Activated CD8-positive, alpha-beta T cell treated with anti-CD3 and anti-CD28 coated beads, Interleukin-2, amount 10 ng/mL, durations not matched to agents 7 days and 5 days (primary cell): ENCODE results near the gene BLACAT1. TPM values are rescaled to one million over a fixed set of nuclear protein-coding genes. Genes with fewer than 3 reads are reported as not detected.
"Not testable (repeated sequence)": the region's sequence is repeated elsewhere in the genome, so short reads cannot be mapped to it uniquely, and the experiment has no call there.

Experiments
- ATAC-seq: fragments of 150-1000 bp; cut with Tn5 transposase; one replicate; pipeline ENCODE4 v1.10.0; 2021; ENCODE audit warnings: moderate library complexity
- CTCF ChIA-PET: fragments of 350-600 bp; sonication (Branson Sonifier 250); formaldehyde crosslinking; loops from one replicate; lab custom pipeline; 2021; ENCODE audit warnings: antibody characterized with exemption; lab: Charles Lee
- POLR2A ChIA-PET: fragments of 350-600 bp; sonication (Branson Sonifier 250); formaldehyde crosslinking; loops from one replicate; lab custom pipeline; 2021; ENCODE audit warnings: antibody characterized with exemption; lab: Charles Lee
- DNase-seq: peaks from one replicate; pipeline ENCODE4 v3.0.0-alpha.2; 2020
- H3K27ac Mint-ChIP-seq: one replicate; pipeline ENCODE4 v1.8.0; 2021; ENCODE audit warnings: mild to moderate bottlenecking, mixed read lengths
- H3K27me3 Mint-ChIP-seq: one replicate; pipeline ENCODE4 v1.8.0; 2021; ENCODE audit warnings: low read depth, mixed read lengths
- H3K36me3 Mint-ChIP-seq: one replicate; pipeline ENCODE4 v1.8.0; 2021; ENCODE audit warnings: low read depth, mixed read lengths
- H3K4me1 Mint-ChIP-seq: one replicate; pipeline ENCODE4 v1.8.0; 2021; ENCODE audit warnings: low read depth, mixed read lengths
- H3K4me3 Mint-ChIP-seq: one replicate; pipeline ENCODE4 v1.8.0; 2021; ENCODE audit warnings: mild to moderate bottlenecking, mixed read lengths
- H3K9me3 Mint-ChIP-seq: one replicate; pipeline ENCODE4 v1.8.0; 2022; ENCODE audit warnings: mixed read lengths; ENCODE audit not compliant: insufficient read depth
- total RNA-seq, 2 experiments: library from RNA; stranded (reverse); gene quantifications; one replicate each; pipeline ENCODE4 v1.2.3, GENCODE V29; 2021

Gene BLACAT1
- total RNA-seq, 2 experiments from 2014 or later = 0.16 TPM

DNA sequence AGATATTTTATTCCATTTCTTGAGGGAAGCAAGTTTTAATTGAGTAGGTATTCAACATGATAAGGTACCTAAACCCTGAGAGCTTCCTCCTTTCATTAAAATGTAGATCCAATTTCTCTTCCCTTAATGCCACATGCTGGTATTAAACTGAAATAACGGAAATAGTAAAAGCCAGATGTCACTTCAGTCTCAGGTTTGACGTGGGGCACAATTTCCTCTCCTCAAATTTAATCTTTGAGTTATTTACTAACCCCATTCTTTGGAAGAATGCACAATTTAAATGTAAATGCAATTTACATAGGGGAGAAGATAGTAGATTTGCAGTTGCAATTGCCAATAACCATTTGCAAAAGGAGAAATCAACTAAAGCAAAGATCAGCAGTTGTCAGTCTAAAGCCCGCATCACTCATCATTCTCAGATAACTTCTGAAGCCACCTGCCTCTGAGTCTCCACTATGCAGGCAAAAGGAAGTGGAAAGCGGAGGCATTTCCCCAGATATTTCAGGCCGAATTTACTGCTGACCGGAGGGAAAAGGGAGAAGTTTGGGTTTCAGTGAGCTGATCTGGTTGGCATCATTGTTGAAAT lies 31.9 kb downstream of the BLACAT1 start:
- ATAC-seq = no peak
- DNase-seq = no peak
- H3K4me1 Mint-ChIP-seq = no peaks in the 10 kb centered on the region
- POLR2A ChIA-PET = interaction anchor here (0.6 to 1.2 kb wide), 2 partner anchors 9 to 149 kb away, joined by 3 to 5 read pairs; no protein-coding TSS in a partner anchor
- no peak overlapping the region for H3K27ac Mint-ChIP-seq
- H3K27me3 Mint-ChIP-seq = peaks cover 54% of the 10 kb centered on the region
- CTCF ChIA-PET = interaction anchor here (0.8 to 4.7 kb wide), 9 partner anchors 10 to 153 kb away, joined by 3 to 29 read pairs (median 4); no protein-coding TSS in a partner anchor
- no peaks in the 10 kb centered on the region for H3K9me3 Mint-ChIP-seq
- H3K36me3 Mint-ChIP-seq = no peaks in the 10 kb centered on the region
- no peak overlapping the region for H3K4me3 Mint-ChIP-seq

- no peak overlapping the region for H3K27ac Mint-ChIP-seq
- CTCF ChIA-PET = interaction anchor here (1.0 to 4.7 kb wide), 3 partner anchors 9 to 152 kb away, joined by 3 to 29 read pairs (median 4); no protein-coding TSS in a partner anchor
- ATAC-seq (no peak), DNase-seq (no peak)
- POLR2A ChIA-PET = interaction anchor here (1.2 kb wide), 1 partner anchor 9 kb away, joined by 5 read pairs; no protein-coding TSS in a partner anchor
- H3K4me1 Mint-ChIP-seq = no peaks in the 10 kb centered on the region
- peaks cover 50% of the 10 kb centered on the region for H3K27me3 Mint-ChIP-seq
- no peaks in the 10 kb centered on the region for H3K36me3 Mint-ChIP-seq
- H3K4me3 Mint-ChIP-seq = no peak overlapping the region
- no peaks in the 10 kb centered on the region for H3K9me3 Mint-ChIP-seq
Measured at GRCh38 chr1:205422993-205423642, 32.7 kb downstream of the BLACAT1 start.

DNA sequence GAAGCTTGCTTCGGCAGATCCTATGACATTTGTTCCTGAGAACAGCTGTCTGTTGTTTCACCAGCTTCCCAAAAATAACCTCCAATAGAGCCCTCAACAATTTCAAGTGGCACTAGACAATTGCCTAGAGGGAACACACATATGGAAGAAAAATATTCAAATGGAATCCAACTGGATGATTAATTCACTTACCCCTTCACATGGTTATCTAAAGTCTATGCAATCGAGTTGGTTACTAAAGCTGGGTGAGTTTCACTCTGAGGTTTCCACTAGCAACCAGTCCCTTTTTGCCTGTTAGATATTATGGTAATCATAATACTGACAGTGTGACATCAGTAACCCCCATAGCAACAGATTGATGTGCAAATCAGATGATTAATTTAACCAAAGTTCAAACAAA lies 34.0 kb downstream of the BLACAT1 start, which contains the start of gene LEMD1:
Gene LEMD1, minus strand, starts transcription at position 259 of the 400 bp plus-strand sequence. CDS start 1,520 bp downstream, outside the sequence.
- H3K36me3 Mint-ChIP-seq = no peaks in the 10 kb centered on the region
- POLR2A ChIA-PET = no interaction called here
- no peaks in the 10 kb centered on the region for H3K4me1 Mint-ChIP-seq
- peaks cover 53% of the 10 kb centered on the region for H3K27me3 Mint-ChIP-seq
- H3K9me3 Mint-ChIP-seq = no peaks in the 10 kb centered on the region
- no peak within 1 kb of the TSS for H3K27ac Mint-ChIP-seq
- H3K4me3 Mint-ChIP-seq = no peak within 1 kb of the TSS
- DNase-seq (no peak), ATAC-seq (no peak)
- CTCF ChIA-PET = interaction anchor here (0.8 to 4.7 kb wide), 3 partner anchors 9 to 64 kb away, joined by 3 to 29 read pairs (median 12); no protein-coding TSS in a partner anchor

DNA sequence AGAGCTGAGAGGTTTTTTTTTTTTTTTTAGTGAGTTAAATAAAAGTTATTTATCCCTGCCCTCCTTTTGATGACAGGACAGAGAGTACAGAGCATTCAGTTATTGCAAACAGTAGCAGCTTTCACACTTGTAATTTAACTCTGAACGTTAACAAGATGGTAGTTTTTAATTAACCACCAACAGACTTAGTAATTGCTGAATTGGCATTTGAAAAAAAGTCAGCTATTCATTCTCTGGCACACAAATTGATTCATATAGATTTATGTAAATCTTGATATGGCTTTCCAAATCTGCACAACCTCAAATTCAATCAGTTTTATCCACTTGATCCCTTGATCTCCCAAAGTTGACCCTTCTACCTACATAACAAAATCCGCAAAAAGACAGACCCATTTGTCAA lies 34.9 kb downstream of the BLACAT1 start:
- Mint-ChIP-seq H3K27ac (no peak overlapping the region), H3K4me1 (no peaks in the 10 kb centered on the region), H3K36me3 (no peaks in the 10 kb centered on the region), H3K4me3 (no peak overlapping the region), H3K27me3 (peaks cover 47% of the 10 kb centered on the region), H3K9me3 (no peaks in the 10 kb centered on the region)
- POLR2A ChIA-PET = no interaction called here
- ATAC-seq = no peak
- DNase-seq = no peak
- CTCF ChIA-PET = interaction anchor here (1.1 to 4.7 kb wide), 4 partner anchors 10 to 67 kb away, joined by 4 to 29 read pairs (median 8); no protein-coding TSS in a partner anchor

DNA sequence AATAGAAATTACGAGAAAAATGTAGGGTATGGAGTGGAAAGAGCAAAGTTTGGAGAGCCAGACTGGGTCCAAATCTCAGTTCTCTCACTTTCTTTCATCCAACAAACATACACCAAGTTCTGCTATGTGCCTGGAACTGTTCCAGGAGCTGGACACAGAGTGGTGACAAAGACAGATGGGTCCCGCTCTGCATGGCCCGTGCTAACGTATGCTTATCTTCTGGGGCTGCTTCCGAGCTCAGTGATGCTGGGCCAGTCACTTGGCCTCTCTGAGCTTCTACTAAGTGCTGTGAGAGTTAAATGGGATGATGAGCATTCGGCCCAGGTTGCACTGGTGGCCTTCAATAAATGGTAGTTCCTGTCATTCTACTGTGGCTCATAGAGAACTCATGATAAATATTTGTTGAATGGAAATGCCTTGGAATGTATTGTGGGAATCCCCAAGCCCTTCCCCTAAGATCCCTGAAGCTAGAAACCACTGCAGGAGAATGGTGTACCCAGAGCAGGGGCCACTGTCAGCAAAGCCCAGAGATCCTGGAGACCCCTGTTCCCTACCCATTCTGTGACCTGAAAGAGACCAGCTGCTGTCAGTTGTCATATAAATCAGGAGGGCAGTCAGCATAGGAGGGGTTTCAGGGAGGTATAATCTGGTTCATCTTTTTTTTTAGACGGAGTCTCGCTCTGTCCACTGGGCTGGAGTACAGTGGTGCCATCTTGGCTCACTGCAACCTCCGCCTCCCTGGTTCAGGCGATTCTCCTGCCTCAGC lies 37.8 kb downstream of the BLACAT1 start:
- no peaks in the 10 kb centered on the region for H3K36me3 Mint-ChIP-seq
- ChIA-PET POLR2A (no interaction called here), CTCF (interaction anchor here (1.0 to 2.9 kb wide), 3 partner anchors 12 to 67 kb away, joined by 4 to 10 read pairs (median 4); no protein-coding TSS in a partner anchor)
- DNase-seq = no peak
- H3K4me3 Mint-ChIP-seq = no peak overlapping the region
- peaks cover 35% of the 10 kb centered on the region for H3K27me3 Mint-ChIP-seq
- H3K4me1 Mint-ChIP-seq = no peaks in the 10 kb centered on the region
- H3K27ac Mint-ChIP-seq = no peak overlapping the region
- ATAC-seq = no peak
- H3K9me3 Mint-ChIP-seq = no peaks in the 10 kb centered on the region

GRCh38 chr1:205416322-205416721 lies 39.5 kb downstream of the BLACAT1 start:
- H3K4me1 Mint-ChIP-seq = no peaks in the 10 kb centered on the region
- DNase-seq (no peak), ATAC-seq (no peak)
- ChIA-PET POLR2A (no interaction called here), CTCF (interaction anchor here (1.3 to 2.1 kb wide), 6 partner anchors 15 to 108 kb away, joined by 3 to 14 read pairs (median 6); no protein-coding TSS in a partner anchor)
- H3K27ac Mint-ChIP-seq = no peak overlapping the region
- peaks cover 22% of the 10 kb centered on the region for H3K27me3 Mint-ChIP-seq
- no peaks in the 10 kb centered on the region for H3K9me3 Mint-ChIP-seq
- no peak overlapping the region for H3K4me3 Mint-ChIP-seq
- H3K36me3 Mint-ChIP-seq = no peaks in the 10 kb centered on the region

GRCh38 chr1:205410581-205411298 lies 45.1 kb downstream of the BLACAT1 start:
- no peak for DNase-seq
- peaks cover 20% of the 10 kb centered on the region for H3K27me3 Mint-ChIP-seq
- no peaks in the 10 kb centered on the region for H3K9me3 Mint-ChIP-seq
- POLR2A ChIA-PET = no interaction called here
- CTCF ChIA-PET = interaction anchor here (1.9 kb wide), 1 partner anchor 20 kb away, joined by 5 read pairs; no protein-coding TSS in a partner anchor
- H3K4me1 Mint-ChIP-seq = peaks cover 4% of the 10 kb centered on the region
- no peaks in the 10 kb centered on the region for H3K36me3 Mint-ChIP-seq
- no peak overlapping the region for H3K27ac Mint-ChIP-seq
- no peak overlapping the region for H3K4me3 Mint-ChIP-seq
- no peak for ATAC-seq

DNA sequence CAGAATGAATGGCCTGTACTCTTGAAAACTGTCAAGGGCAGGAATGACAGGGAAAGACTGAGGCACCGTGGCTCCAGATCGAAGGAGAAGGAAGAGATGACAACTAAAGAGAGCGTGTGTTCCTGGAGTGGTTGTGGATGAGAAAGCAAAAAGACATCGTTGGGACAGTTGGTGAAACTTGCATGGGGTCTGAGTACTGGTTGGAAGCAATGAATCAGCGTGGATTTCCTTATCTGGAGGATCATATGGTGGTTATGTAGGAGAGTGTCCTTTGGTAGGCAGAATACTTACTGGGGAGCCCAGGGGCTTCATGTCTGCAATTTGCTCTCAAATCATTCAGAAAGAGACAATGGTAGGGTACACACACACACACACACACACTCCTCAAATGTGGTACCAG lies 47.9 kb downstream of the BLACAT1 start:
- H3K36me3 Mint-ChIP-seq = no peaks in the 10 kb centered on the region
- no peaks in the 10 kb centered on the region for H3K9me3 Mint-ChIP-seq
- peaks cover 4% of the 10 kb centered on the region for H3K4me1 Mint-ChIP-seq
- H3K27me3 Mint-ChIP-seq = peaks cover 20% of the 10 kb centered on the region
- ChIA-PET POLR2A (no interaction called here), CTCF (interaction anchor here (1.3 to 4.2 kb wide), 2 partner anchors 12 to 77 kb away, joined by 4 to 14 read pairs; no protein-coding TSS in a partner anchor)
- DNase-seq (no peak), ATAC-seq (no peak)
- H3K27ac Mint-ChIP-seq = no peak overlapping the region
- no peak overlapping the region for H3K4me3 Mint-ChIP-seq

GRCh38 chr1:205406252-205406651 lies 49.6 kb downstream of the BLACAT1 start:
- H3K36me3 Mint-ChIP-seq, POLR2A ChIA-PET, H3K4me3 Mint-ChIP-seq, H3K9me3 Mint-ChIP-seq, H3K4me1 Mint-ChIP-seq, DNase-seq, ATAC-seq, H3K27ac Mint-ChIP-seq: not testable (repeated sequence)
- CTCF ChIA-PET = interaction anchor here (1.1 to 4.2 kb wide), 2 partner anchors 79 to 118 kb away, joined by 3 to 14 read pairs; no protein-coding TSS in a partner anchor
- peaks cover 24% of the 10 kb centered on the region for H3K27me3 Mint-ChIP-seq
